BLaER1 treated with 17β-estradiol and CSF1 and Interleukin-3, amounts not matched to agents 10 nM and 100 nM (cell line): ENCODE measurements around the gene ST14.

Experiments
- H3K27ac ChIP-seq, 11 experiments: shearing (Covaris generic); formaldehyde crosslinking; 2 replicates each; pipeline ENCODE4 v1.8.1; 2022
- H3K27me3 ChIP-seq, 11 experiments: shearing (Covaris generic); formaldehyde crosslinking; 2 replicates each; pipeline ENCODE4 v1.8.1; 2022
- H3K36me3 ChIP-seq, 11 experiments: shearing (Covaris generic); formaldehyde crosslinking; 2 replicates each; pipeline ENCODE4 v1.8.1; 2022
- H3K4me1 ChIP-seq, 10 experiments: shearing (Covaris generic); formaldehyde crosslinking; 2 replicates each; pipeline ENCODE4 v1.8.1; 2022
- H3K4me2 ChIP-seq, 11 experiments: shearing (Covaris generic); formaldehyde crosslinking; 2 replicates each; pipeline ENCODE4 v1.8.1; 2022
- H3K4me3 ChIP-seq, 10 experiments: shearing (Covaris generic); formaldehyde crosslinking; 2 replicates each; pipeline ENCODE4 v1.8.1; 2022
- H3K9ac ChIP-seq, 11 experiments: shearing (Covaris generic); formaldehyde crosslinking; 2 replicates each; pipeline ENCODE4 v1.8.1; 2022
- H3K9me3 ChIP-seq, 11 experiments: shearing (Covaris generic); formaldehyde crosslinking; replicated peaks in 1 of 11; 2 replicates each; pipeline ENCODE4 v1.8.1; 2022
- H4K20me1 ChIP-seq, 11 experiments: shearing (Covaris generic); formaldehyde crosslinking; 2 replicates each; pipeline ENCODE4 v1.8.1; 2022
- Cebpa-rat ChIP-seq, 11 experiments: shearing (Covaris generic); IDR thresholded peaks; 2 replicates each; pipeline ENCODE4 v1.8.1; 2022

ST14 gene

GRCh38 chr11:130126516-130126915 lies 33.1 kb upstream of the ST14 start:
- no peak for TF ChIP-seq Cebpa-rat (IDR thresholded peaks at IDR 0.05)
- H3K4me2 ChIP-seq = peak overlapping the region in 5 of 11 experiments; percentile 12 to 89 (median 85); a peak in 9 of 22 replicates
- peak overlapping the region in 2 of 11 experiments; percentile 84 to 86; a peak in 2 of 22 replicates for H3K27ac ChIP-seq
- H3K36me3 ChIP-seq = peaks cover 85 to 100% (median 97%) of the 10 kb centered on the region in 11 experiments
- H4K20me1 ChIP-seq = peaks cover 0 to 85% (median 11%) of the 10 kb centered on the region in 11 experiments; a peak in 11 of 22 replicates
- peaks cover 13 to 79% (median 51%) of the 10 kb centered on the region in 10 experiments for H3K4me1 ChIP-seq
- peaks cover 0 to 18% (median 0%) of the 10 kb centered on the region in 11 experiments; a peak in 6 of 22 replicates for H3K9me3 ChIP-seq
- H3K9ac ChIP-seq = peak overlapping the region in 1 of 11 experiments; percentile 4; a peak in 2 of 22 replicates
- H3K27me3 ChIP-seq = no peaks in the 10 kb centered on the region
- no peak overlapping the region for H3K4me3 ChIP-seq

DNA sequence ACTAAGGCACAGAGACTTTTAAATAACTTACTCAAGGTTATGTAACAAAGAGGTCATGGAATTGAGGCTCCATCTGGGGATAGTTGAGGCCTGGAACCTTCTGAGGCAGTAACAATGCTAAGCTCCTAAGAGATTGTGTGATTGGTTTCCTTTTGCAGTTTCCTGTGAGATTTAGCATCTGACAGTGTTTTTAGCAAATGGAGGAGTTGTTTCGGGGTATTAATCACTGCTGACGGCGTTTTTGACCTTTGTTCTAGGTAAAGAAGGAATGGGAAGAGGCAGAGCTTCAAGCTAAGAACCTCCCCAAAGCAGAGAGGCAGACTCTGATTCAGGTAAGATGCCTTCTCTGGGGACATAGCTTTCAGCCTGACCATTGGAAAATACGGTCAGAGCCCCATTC lies 32.1 kb upstream of the ST14 start:
- H4K20me1 ChIP-seq = peaks cover 0 to 85% (median 17%) of the 10 kb centered on the region in 11 experiments; a peak in 11 of 22 replicates
- no peaks in the 10 kb centered on the region for H3K27me3 ChIP-seq
- TF ChIP-seq Cebpa-rat (IDR thresholded peaks at IDR 0.05) = no peak
- peaks cover 0 to 15% (median 0%) of the 10 kb centered on the region in 11 experiments; a peak in 6 of 22 replicates for H3K9me3 ChIP-seq
- peak overlapping the region in 2 of 11 experiments; percentile 4 to 7; a peak in 1 of 22 replicates for H3K9ac ChIP-seq
- peaks cover 8 to 76% (median 47%) of the 10 kb centered on the region in 10 experiments for H3K4me1 ChIP-seq
- no peak overlapping the region for H3K4me3 ChIP-seq
- peak overlapping the region in 1 of 11 experiments; percentile 18; a peak in 1 of 22 replicates for H3K4me2 ChIP-seq
- H3K36me3 ChIP-seq = peaks cover 87 to 98% (median 96%) of the 10 kb centered on the region in 11 experiments
- peak overlapping the region in 2 of 11 experiments; percentile 13; a peak in 4 of 22 replicates for H3K27ac ChIP-seq

DNA sequence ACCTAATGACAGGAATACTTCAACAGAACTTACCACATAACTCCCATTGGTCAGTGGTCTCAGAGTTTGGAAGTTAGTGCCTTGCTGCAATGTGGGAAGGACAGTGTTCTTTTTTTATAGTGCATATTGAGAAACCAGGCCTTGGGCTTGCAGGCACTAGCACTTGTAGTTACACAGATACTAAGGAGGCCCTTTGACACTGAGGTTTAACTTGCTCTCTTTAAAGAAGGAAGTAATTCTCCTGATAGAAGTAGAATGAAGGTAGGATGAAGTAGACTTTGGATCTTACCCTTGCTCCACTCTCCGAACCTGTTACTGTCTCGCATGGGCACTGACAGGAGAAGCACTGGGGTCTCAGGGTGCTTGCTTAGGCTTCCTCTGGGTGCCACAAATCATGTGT lies 31.0 kb upstream of the ST14 start:
- H3K27me3 ChIP-seq = no peaks in the 10 kb centered on the region
- no peak overlapping the region for H3K4me2 ChIP-seq
- no peak overlapping the region for H3K4me3 ChIP-seq
- no peak for TF ChIP-seq Cebpa-rat (IDR thresholded peaks at IDR 0.05)
- H3K9ac ChIP-seq = no peak overlapping the region
- peak overlapping the region in 2 of 11 experiments; percentile 1 to 11; a peak in 2 of 22 replicates for H3K27ac ChIP-seq
- peaks cover 0 to 91% (median 21%) of the 10 kb centered on the region in 11 experiments; a peak in 11 of 22 replicates for H4K20me1 ChIP-seq
- peaks cover 85 to 98% (median 96%) of the 10 kb centered on the region in 11 experiments for H3K36me3 ChIP-seq
- H3K4me1 ChIP-seq = peaks cover 4 to 75% (median 40%) of the 10 kb centered on the region in 10 experiments; a peak in 17 of 20 replicates
- H3K9me3 ChIP-seq = peaks cover 0 to 4% (median 0%) of the 10 kb centered on the region in 11 experiments; a peak in 3 of 22 replicates

GRCh38 chr11:130129922-130130321 lies 29.7 kb upstream of the ST14 start:
- Histone ChIP-seq H4K20me1 (peaks cover 0 to 93% (median 18%) of the 10 kb centered on the region in 11 experiments; a peak in 13 of 22 replicates), H3K4me2 (no peak overlapping the region), H3K36me3 (peaks cover 82 to 99% (median 97%) of the 10 kb centered on the region in 11 experiments), H3K4me3 (no peak overlapping the region), H3K9ac (peak overlapping the region in 1 of 11 experiments; percentile 5; a peak in 1 of 22 replicates), H3K9me3 (no peaks in the 10 kb centered on the region), H3K4me1 (peaks cover 4 to 65% (median 28%) of the 10 kb centered on the region in 10 experiments; a peak in 15 of 20 replicates), H3K27me3 (no peaks in the 10 kb centered on the region), H3K27ac (no peak overlapping the region)
- TF ChIP-seq Cebpa-rat (IDR thresholded peaks at IDR 0.05) = no peak

- peaks cover 79 to 99% (median 97%) of the 10 kb centered on the region in 11 experiments for H3K36me3 ChIP-seq
- no peaks in the 10 kb centered on the region for H3K9me3 ChIP-seq
- H3K27ac ChIP-seq = peak overlapping the region in 2 of 11 experiments; percentile 17 to 39; a peak in 4 of 22 replicates
- no peak overlapping the region for H3K4me3 ChIP-seq
- H3K9ac ChIP-seq = peak overlapping the region in 3 of 11 experiments; percentile 2 to 28 (median 13); a peak in 4 of 22 replicates
- peaks cover 4 to 93% (median 25%) of the 10 kb centered on the region in 11 experiments; a peak in 14 of 22 replicates for H4K20me1 ChIP-seq
- H3K4me2 ChIP-seq = peak overlapping the region in 5 of 11 experiments; percentile 2 to 36 (median 20); a peak in 4 of 22 replicates
- H3K4me1 ChIP-seq = peaks cover 17 to 42% (median 25%) of the 10 kb centered on the region in 10 experiments
- TF ChIP-seq Cebpa-rat (IDR thresholded peaks at IDR 0.05) = no peak
- no peaks in the 10 kb centered on the region for H3K27me3 ChIP-seq
These were observed 27.4 kb upstream of the ST14 start for GRCh38 chr11:130131961-130132850.

DNA sequence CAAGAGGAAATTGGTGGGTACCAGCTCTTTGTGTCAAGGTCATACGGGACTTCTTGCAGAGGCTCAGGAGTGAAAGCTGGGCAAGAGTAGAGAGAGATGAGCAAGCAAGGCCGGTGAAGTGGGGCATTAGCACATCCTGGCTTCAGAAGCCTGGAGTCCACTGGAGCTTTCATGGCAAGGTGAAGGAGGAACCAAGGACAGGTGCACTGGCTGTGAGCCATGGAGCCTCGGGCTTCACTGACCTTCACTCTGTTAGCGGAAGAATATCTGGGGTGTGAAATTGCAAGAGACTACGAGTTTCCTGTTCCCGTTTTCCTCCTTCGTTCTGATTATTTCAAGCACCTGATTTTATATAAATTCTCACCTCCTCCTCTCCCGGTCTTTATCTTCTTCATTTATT lies 25.9 kb upstream of the ST14 start:
- Histone ChIP-seq H3K27me3 (no peaks in the 10 kb centered on the region), H3K36me3 (peaks cover 78 to 99% (median 97%) of the 10 kb centered on the region in 11 experiments), H3K9me3 (no peaks in the 10 kb centered on the region), H3K4me2 (peak overlapping the region in 1 of 11 experiments; percentile 10; a peak in 1 of 22 replicates), H4K20me1 (peaks cover 4 to 99% (median 26%) of the 10 kb centered on the region in 11 experiments; a peak in 15 of 22 replicates), H3K9ac (no peak overlapping the region; a peak in 1 of 22 replicates), H3K27ac (no peak overlapping the region), H3K4me1 (peaks cover 17 to 32% (median 22%) of the 10 kb centered on the region in 10 experiments; a peak in 19 of 20 replicates), H3K4me3 (no peak overlapping the region)
- TF ChIP-seq Cebpa-rat (IDR thresholded peaks at IDR 0.05) = no peak

DNA sequence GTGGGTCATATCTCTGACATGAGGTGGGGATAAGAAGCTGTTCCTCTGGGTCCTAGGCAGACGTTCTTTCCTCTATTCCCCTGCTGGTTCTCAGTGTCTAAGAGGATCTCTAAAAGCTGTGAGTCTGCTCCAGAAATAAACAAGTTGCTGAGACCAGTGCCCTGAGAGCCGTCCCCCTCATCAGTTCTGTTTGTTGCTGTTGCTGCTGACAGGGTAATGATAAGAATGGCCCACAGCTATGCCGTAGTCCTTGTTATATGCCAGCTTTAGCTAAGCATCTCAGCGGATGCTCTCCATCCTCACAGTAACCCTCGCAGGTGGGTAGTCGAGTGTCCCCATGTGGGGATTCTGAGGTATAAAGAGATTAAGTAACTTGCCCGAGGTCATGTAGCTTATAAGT lies 23.5 kb upstream of the ST14 start:
- no peaks in the 10 kb centered on the region for H3K27me3 ChIP-seq
- no peak overlapping the region for H3K4me3 ChIP-seq
- H3K27ac ChIP-seq = no peak overlapping the region
- no peak for TF ChIP-seq Cebpa-rat (IDR thresholded peaks at IDR 0.05)
- no peak overlapping the region for H3K9ac ChIP-seq
- no peaks in the 10 kb centered on the region for H3K9me3 ChIP-seq
- H3K4me1 ChIP-seq = peaks cover 17 to 32% (median 20%) of the 10 kb centered on the region in 10 experiments
- H4K20me1 ChIP-seq = peaks cover 0 to 99% (median 39%) of the 10 kb centered on the region in 11 experiments; a peak in 15 of 22 replicates
- peak overlapping the region in 7 of 11 experiments; percentile 14 to 49 (median 30); a peak in 11 of 22 replicates for H3K4me2 ChIP-seq
- H3K36me3 ChIP-seq = peaks cover 68 to 99% (median 97%) of the 10 kb centered on the region in 11 experiments

- no peaks in the 10 kb centered on the region for H3K27me3 ChIP-seq
- no peak for TF ChIP-seq Cebpa-rat (IDR thresholded peaks at IDR 0.05)
- no peaks in the 10 kb centered on the region for H3K9me3 ChIP-seq
- H3K4me3 ChIP-seq = no peak overlapping the region
- H4K20me1 ChIP-seq = peaks cover 0 to 100% (median 42%) of the 10 kb centered on the region in 11 experiments; a peak in 14 of 22 replicates
- H3K27ac ChIP-seq = no peak overlapping the region
- H3K4me1 ChIP-seq = peaks cover 12 to 33% (median 14%) of the 10 kb centered on the region in 10 experiments
- no peak overlapping the region for H3K9ac ChIP-seq
- H3K4me2 ChIP-seq = no peak overlapping the region
- H3K36me3 ChIP-seq = peaks cover 79 to 100% (median 98%) of the 10 kb centered on the region in 11 experiments
These were observed 21.6 kb upstream of the ST14 start for GRCh38 chr11:130137999-130138398.
